Kidney epithelial cell (primary cell): ENCODE results near the gene NTMT2. TPM values are rescaled to one million over a fixed set of nuclear protein-coding genes. Genes with fewer than 3 reads are reported as not detected.

Experiments used
- DNase-seq: peaks from one replicate; pipeline ENCODE4 v3.0.0-alpha.2; 2010; ENCODE audit warnings: low read depth
- H3K27me3 ChIP-seq: 2 replicates; pipeline ENCODE4 v1.6.0; 2011; ENCODE audit warnings: low read length; ENCODE audit not compliant: control insufficient read depth, insufficient read depth
- H3K36me3 ChIP-seq: 2 replicates; pipeline ENCODE4 v1.5.1; 2011; ENCODE audit warnings: low read length; ENCODE audit not compliant: control insufficient read depth, insufficient read depth
- H3K4me3 ChIP-seq: 2 replicates; pipeline ENCODE4 v1.5.1; 2011; ENCODE audit warnings: low read depth, mild to moderate bottlenecking, control low read depth, low read length
- CTCF ChIP-seq: IDR thresholded peaks from 2 replicates; pipeline ENCODE4 v1.5.1; 2011; ENCODE audit warnings: mild to moderate bottlenecking, moderate library complexity, low read length, control low read depth, inconsistent platforms; ENCODE audit not compliant: insufficient read depth, poor library complexity, severe bottlenecking
- total RNA-seq: library from RNA; depleted of rRNA; stranded (reverse); fragments of >200 nt; gene quantifications from 2 replicates; pipeline ENCODE4 v1.2.3, GENCODE V29; 2015

Gene NTMT2
- total RNA-seq, 1 donor from 2014 or later = not detected

GRCh38 chr1:170215072-170215885, 69.5 kb downstream of the NTMT2 start:
- no peak for DNase-seq
- Histone ChIP-seq H3K36me3 (no peaks in the 10 kb centered on the region), H3K4me3 (no peak overlapping the region), H3K27me3 (no peaks in the 10 kb centered on the region)
- no peak for TF ChIP-seq CTCF

- no peak overlapping the region for H3K4me3 ChIP-seq
- no peaks in the 10 kb centered on the region for H3K36me3 ChIP-seq
- no peak for TF ChIP-seq CTCF
- no peak for DNase-seq
- H3K27me3 ChIP-seq = no peaks in the 10 kb centered on the region
Measured at GRCh38 chr1:170217517-170218256, 71.9 kb downstream of the NTMT2 start.

GRCh38 chr1:170218257-170218650, 72.5 kb downstream of the NTMT2 start:
- no peaks in the 10 kb centered on the region for H3K36me3 ChIP-seq
- no peak for DNase-seq
- H3K27me3 ChIP-seq = no peaks in the 10 kb centered on the region
- TF ChIP-seq CTCF = no peak
- H3K4me3 ChIP-seq = no peak overlapping the region

Other genes with a start within 250 kb of the NTMT2 start
- 25.3 and 26.6 TPM in 2 replicates for gene KIFAP3, start 71.3 kb upstream of the NTMT2 start, total RNA-seq